ENCODE results near the gene ORC4.
"Not testable (repeated sequence)": the region's sequence is repeated elsewhere in the genome, so short reads cannot be mapped to it uniquely, and the experiment has no call there.

Gene ORC4

DNA sequence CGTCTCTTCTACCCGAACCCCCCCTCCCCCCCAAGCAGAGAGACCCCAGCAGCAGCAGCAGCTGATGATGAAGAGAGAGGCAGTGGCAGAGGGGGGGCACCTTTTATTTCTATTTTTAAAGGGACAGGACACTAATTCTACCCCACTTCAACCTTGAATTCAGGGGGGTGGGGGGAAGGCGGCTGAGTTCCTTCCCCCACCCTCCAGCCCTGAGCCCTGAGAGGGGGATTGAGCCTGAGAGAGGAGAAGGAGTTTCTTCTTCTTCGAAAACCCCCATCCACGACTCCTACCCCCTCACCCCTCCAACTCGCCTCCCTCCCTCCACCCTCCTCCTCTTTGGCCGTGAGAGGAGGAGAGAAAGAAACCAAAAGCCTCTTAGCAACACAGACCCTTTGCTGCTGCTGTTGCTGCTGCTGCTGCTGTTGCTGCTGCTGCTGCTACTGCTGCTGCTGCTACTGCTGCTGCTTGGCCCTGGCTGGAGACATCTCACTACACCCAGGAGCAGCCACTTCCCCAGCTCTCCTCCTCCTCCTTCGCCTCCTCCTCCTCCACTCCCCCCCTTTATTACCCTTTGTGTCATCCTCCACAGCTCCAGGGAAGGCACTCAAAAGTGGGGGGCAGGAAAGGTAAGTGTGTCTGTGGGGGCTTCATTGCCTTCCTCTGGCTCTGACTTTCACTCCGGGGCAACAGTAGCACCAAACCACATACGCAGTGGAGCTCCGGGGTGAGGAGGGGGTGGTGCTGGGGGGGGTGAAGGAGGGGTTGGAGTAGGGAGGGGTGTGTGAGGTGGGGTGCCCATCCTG lies 723 bp upstream of the ORC4 start, which contains the start of gene MBD5:
Gene MBD5, plus strand, starts transcription at position 33 of the 803 bp plus-strand sequence.
- FAIRE-seq (no peak), DNase-seq (ENCODE audit: insufficient read length, low spot score) (no peak)

DNA sequence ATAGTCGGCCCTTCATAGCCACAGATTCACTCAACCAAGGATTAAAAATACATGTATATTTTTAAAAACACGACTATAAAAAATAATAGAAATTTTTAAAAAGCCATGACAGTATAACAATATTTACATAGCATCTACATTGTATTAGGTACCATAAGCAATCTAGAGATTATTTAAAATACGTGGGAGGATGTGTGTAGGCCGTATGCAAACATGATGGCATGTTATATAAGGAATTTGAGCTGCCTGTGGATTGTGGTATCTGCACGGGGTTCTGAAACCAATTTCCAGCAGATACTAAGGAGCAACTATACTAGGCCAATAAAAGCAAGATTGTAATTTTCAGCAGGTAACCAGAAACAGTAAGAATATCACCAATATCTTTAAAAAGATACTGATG lies 5.9 kb downstream of the ORC4 start:
- no peak for FAIRE-seq
- DNase-seq (ENCODE audit: insufficient read length, low spot score) = no peak

DNA sequence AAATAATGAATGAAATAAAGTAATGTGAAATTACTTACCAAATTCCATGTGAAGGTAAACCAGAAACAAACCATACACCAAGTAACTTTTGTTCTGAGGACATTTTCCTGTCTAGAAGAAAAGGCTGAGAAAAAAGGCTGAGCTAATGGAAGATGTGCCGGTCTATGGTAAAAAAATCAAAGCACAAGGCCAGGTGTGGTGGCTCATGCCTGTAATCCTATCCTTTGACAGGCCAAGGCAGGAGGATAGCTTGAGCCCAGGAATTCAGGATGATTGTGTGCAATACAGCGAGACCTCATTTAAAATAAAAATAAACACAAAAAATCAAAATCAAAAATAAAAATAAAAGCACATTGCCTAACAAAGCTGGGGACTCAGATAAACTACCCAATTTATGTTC lies 6.7 kb downstream of the ORC4 start:
- FAIRE-seq (no peak), DNase-seq (ENCODE audit: insufficient read length, low spot score) (no peak)

DNA sequence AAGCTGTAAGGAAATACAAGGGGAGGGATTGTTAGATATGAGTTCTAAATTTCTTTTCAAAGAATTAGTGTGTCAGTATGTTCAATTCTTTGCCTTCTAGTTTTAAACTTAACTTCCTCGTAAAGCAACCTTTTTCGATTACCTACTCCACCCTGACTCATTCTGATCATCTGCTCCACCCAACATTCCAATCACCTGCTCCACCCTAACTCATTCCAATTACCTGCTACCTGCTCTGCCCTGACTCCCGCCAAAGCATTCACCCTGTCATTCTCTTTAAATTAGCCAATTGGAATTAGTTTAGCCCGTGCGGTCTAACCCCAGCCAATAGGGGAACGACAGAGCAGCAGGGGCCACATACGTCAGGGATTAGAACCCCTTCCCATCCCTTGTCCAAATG lies 12.1 kb downstream of the ORC4 start:
- FAIRE-seq; DNase-seq (ENCODE audit: insufficient read length, low spot score): not testable (repeated sequence)

DNA sequence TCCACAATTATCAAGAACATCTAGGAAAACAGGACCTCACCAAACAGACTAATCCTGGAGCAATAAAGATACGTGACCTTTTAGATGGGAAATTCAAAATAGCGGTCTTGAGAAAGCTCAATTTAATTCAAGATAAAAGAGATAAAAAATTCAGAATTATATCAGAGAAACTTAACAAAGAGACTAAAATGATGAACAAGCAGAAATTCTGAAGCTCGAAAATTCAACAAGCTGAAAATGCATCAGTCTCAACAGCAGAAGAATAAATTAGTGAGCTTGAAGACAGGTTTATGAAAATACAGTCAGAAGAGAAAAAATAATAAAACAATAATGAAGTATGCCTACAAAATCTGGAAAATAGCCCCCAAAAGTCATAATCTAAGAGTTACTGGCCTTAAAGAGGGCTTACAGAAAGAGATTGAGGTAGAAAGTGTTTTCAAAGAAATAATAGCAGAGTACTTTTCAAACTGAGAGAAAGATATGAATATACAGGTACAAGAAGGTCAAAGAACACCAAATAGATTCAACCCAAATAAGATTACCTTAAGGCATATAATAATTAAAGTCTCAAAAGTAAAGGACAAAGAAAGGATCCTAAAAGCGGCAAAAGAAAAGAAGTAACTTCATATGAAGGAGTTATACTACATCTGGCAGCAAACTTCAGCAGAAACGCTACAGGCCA lies 13.2 kb downstream of the ORC4 start:
- DNase-seq (ENCODE audit: insufficient read length, low spot score) = no peak
- FAIRE-seq = no peak

DNA sequence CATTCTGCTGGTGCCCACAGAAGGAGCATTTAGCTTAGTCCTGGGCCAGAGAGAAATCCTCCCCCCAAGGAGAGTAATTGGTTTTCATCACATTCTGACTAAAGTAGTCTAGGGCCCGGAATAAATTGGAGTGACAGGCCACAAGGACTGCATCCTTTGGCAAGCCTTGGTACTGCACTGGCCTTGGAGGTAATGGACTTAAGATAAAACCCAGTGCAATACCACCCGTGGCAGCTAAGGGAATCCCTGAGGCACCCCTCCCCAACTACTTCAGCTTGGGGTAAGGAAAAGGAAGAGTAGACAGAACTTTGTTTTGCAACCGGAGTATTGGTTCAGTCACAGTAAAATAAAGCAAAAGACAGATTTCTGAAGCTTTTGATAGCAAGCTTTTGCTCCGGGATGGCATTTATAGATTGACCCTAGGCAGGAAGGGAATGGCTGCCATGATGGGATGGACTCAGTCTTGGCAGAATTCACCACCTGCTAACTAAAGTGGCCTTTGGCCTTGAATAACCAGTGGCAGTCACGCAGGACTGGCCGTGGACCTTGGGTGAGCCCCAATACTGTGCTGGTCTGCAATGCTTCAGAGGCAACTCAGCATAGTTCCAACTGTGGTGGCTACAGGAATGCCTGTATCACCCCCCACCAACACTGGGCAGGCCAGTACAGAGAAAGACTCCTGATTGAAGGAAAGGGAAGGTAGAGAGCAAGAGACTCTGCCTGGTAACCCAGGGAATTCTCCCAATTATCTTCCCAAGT lies 14.1 kb downstream of the ORC4 start:
- DNase-seq (ENCODE audit: insufficient read length, low spot score) = no peak
- FAIRE-seq = no peak

DNA sequence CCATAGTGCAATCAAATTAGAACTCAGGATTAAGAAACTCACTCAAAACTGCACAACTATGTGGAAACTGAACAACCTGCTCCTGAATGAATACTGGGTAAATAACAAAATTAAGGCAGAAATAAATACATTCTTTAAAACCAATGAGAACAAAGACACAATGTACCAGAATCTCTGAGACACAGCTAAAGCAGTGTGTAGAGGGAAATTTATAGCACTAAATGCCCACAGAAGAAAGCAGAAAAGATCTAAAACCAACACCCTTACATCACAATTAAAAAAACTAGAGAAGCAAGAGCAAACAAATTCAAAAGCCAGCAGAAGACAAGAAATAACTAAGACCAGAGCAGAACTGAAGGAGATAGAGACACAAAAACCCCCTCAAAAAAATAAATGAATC lies 18.1 kb downstream of the ORC4 start:
- not testable (repeated sequence) for DNase-seq (ENCODE audit: insufficient read length, low spot score); FAIRE-seq

DNA sequence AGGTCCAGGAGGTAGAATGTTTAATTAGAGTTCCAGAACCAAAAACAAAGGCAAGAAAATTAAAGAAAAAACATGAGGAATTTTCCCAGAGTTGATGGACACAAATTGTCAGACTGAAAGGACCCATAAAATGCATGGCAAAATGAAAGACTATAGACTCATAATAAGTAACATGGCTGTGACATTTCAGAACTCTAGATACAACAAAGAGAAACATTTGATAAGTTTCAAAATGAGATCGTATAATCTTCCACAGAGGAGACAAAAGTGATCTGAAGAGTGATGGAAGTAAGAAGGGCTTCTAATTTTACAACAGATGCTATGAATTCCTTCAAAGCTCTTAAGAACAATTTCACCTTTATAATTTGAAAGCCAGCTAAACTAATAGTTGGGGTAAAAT lies 20.4 kb downstream of the ORC4 start:
- FAIRE-seq (no peak), DNase-seq (ENCODE audit: insufficient read length, low spot score) (no peak)

DNA sequence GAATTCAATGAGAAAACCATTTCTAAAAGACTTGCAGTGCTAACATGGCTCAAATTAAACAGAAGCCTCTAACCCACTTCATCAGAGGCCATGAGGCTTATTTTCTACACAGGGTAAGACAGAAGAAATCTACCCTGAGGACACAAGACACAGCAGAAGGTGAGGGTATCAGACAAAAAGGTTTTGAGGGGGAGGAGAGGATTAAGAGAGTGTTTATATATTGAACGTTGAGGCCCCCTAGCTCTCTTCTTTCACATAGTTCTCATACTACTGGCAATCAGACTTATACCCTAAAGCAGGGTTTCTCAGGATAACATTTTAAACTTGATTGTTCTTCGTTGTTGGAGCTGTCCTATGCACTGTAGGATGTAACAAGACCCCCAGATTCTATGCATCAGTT lies 21.4 kb downstream of the ORC4 start:
- no peak for FAIRE-seq
- DNase-seq (ENCODE audit: insufficient read length, low spot score) = no peak

DNA sequence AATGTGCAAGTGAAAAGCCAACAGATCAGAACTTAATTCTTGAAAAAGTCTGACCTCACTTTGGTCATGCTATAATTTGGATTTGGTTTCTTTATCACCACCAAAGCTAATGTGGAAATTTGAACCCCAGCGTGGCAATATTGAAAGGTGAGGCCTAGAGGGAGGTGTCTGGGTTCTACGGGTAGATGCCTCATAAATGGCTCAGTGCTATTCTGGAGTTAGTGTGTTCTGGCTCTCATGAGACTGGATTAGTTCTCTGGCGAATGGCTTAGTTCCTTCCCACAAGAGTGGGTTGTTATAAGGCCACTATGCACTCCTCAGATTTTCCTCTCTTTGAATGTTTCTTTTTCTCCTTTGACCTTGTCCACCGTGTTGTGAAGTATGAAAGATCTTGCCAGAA lies 22.3 kb downstream of the ORC4 start:
- no peak for DNase-seq (ENCODE audit: insufficient read length, low spot score)
- FAIRE-seq = no peak

DNA sequence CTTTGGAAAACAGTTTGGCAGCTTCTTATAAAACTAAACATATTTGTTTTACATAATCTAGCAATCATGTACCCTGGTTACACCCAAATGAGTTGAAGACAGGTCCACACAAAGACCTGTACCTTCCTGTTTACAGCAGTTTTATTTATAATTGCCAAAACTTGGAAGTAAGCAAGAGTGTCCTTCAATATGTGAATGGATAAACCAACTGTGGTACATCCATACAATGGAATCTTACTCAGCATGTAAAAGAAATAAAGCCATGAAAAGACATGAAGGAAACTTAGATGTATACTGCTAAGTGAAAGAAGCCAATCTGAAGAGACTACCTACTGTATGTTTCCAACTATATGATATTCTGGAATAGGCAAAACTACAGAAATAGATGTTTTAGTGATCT lies 23.7 kb downstream of the ORC4 start:
- FAIRE-seq = no peak
- DNase-seq (ENCODE audit: insufficient read length, low spot score) = no peak

DNA sequence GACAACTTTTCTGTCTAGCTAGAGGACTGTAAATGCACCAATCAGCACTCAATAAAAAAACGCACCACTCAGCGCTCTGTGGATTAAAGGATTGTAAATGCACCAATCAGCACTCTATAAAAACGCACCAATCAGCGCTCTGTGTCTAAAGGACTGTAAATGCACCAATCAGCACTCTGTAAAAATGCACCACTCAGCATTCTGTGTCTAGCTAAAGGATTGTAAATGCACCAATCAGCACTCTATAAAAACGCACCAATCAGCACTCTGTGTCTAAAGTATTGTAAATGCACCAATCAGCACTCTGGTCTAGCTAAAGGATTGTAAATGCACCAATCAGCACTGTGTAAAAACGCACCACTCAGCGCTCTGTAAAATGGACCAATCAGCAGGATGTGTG lies 25.6 kb downstream of the ORC4 start:
- not testable (repeated sequence) for DNase-seq (ENCODE audit: insufficient read length, low spot score); FAIRE-seq

DNA sequence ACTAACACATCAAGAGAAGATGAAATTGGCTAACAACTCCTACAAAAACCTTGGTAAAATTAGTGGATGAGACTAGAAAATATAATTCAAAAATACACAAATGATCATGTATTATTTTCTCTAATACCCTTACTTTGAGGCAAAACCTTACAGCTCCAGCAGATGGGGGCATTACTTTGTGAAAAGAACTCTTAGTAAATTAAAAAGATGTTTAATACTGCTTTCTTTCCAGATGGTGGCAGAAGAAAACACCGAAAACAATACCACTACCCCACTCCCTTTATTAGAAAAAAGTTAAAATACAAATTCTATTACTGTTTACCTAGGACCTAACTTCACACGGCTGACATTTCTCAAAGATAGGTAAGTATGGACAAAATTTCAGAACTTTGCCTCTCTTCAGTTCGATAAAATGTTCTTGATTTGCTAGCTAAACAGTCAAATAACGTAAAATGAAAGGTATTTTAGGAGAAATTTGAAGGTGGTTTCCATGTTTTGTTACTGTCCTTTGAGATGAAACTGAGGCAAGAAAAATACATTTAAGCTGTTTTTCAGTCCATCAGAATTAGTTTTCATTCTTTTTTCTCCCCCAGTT lies 30.6 kb downstream of the ORC4 start:
- DNase-seq (ENCODE audit: insufficient read length, low spot score) = peak; percentile 33
- FAIRE-seq = no peak

DNA sequence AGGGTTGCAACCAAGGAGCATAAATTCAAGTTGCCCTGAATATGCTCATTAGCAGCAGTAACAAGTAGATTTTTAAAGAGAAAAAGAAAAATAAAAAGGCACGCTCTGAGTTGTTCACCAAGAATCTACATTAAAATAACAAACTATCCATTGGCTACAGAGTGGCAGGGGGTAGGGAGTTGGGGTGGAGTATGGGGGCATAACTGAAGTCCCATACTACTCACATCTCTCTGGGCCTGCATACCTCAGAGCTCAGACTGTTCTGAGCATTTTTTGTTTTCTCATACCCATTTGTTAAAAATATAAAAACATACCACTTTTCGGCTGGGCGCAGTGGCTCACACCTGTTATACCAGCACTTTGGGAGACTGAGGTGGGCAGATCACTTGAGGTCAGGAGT lies 31.4 kb downstream of the ORC4 start:
- DNase-seq (ENCODE audit: insufficient read length, low spot score) (no peak), FAIRE-seq (no peak)

DNA sequence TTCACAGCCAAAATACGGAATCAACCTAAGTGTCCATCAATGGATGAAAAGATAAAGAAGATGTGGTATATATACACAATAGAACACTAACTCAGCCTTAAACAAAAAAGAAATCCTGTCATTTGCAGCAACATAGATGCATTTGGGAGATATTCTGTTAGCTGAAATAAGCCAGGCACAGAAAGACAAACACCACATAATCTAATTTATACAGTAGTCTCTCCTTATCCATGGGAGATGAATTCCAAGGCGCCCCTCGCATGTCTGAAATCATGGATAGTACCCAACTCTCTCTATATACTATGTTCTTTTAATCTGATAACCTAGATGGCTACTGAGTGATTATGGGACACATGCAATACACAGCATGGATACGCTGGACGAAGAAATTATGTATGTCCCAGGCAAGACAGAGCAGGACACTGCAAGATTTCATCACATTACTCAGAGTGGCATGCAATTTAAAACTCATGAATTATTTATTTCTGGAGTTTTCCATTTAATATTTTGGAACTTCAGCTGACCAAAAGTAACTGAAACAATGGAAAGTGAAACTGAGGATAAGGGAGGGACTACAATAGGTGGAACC lies 39.5 kb downstream of the ORC4 start:
- FAIRE-seq = no peak
- DNase-seq (ENCODE audit: insufficient read length, low spot score) = no peak

DNA sequence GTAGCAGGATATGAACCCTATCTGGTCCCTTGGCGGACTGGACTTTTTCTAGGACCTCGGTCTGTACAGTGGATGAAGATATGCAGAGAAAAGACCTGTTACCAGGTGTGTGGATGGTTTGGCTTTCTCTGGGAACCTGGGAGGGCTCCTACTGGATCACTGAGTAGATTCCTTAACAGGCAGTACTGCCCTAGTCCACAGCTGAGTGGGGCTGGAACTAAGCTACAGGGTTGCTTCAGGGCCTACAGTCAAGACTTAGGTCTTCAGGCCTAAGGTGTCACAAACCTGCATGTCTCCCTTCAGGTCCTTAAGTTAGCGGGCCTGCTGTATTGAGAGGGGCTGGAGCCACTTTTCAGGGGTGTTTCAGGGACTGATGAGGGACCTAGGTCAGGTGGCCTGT lies 42.9 kb downstream of the ORC4 start:
- FAIRE-seq (no peak), DNase-seq (ENCODE audit: insufficient read length, low spot score) (no peak)

DNA sequence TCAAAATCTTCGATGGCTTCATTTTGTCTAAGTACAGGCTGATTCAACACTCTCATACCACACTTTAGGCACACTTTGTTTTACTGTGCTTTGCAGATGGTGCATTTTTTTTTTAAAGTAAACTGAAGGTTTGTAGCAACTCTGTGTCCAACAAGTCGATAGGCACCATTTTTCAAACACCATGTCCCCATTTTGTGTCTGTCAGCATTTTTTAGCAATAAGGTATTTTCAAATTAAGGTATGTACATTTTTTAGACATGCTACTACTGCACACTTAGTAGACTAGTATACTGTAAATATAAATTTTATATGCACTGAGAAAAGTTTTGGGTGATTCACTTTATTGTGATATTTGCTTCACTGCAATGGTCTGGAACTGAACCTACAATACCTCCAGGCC lies 44.4 kb downstream of the ORC4 start:
- FAIRE-seq (no peak), DNase-seq (ENCODE audit: insufficient read length, low spot score) (no peak)

DNA sequence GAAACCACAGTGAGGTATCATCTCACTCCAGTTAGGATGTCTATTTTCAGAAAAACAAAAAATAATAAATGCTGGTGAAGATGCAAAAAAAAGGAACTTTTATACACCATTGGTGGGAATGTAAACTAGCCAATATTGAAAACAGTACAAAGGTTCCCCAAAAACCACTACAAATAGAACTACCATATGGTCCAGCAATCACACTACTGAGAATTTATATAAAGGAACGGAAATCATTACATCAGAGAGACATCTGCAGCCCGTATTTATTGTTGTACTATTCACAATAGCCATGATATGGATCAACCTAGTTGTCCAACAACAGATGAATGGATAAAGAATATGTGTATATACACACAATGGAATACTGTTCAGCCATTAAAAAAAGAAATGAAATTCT lies 52.0 kb downstream of the ORC4 start:
- DNase-seq (ENCODE audit: insufficient read length, low spot score) (no peak), FAIRE-seq (no peak)

DNA sequence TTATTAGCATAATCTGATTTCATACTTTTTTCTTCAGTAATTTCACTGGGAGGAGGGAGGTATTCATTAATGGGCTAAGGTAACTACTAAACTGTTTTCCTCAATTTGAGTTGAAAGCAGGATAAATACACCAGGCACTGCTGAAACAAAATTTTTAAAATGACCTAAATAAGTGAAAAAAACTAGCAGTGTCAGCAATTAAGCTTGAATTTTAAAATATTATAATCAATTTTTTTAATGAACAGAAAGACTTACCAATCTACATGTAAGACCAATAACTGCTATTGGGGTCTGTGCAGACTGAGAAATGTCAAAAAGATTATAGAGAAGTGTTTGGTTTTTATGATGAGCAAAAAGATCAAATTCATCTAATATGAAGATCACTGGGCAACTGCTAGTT lies 68.4 kb downstream of the ORC4 start:
- DNase-seq (ENCODE audit: insufficient read length, low spot score) (no peak), FAIRE-seq (no peak)

DNA sequence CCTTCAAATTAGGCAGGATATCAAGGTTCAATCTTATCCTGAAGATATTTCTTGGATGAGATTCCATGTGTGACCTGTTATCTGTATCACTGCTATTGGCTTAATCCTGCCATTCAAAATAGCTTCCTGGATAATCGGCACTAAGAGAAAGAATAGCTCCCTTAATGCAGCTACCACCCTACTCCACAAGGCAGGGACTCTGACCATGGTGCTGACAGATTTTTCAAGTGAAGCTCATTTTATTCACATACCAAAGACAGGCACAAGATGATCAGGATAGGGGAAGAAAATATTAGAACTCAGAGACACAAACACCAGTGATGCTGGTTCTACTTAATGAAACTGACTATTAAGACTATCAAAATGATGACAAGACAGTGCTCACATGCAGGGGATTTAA lies 74.9 kb downstream of the ORC4 start:
- DNase-seq (ENCODE audit: insufficient read length, low spot score) = no peak
- FAIRE-seq = no peak

DNA sequence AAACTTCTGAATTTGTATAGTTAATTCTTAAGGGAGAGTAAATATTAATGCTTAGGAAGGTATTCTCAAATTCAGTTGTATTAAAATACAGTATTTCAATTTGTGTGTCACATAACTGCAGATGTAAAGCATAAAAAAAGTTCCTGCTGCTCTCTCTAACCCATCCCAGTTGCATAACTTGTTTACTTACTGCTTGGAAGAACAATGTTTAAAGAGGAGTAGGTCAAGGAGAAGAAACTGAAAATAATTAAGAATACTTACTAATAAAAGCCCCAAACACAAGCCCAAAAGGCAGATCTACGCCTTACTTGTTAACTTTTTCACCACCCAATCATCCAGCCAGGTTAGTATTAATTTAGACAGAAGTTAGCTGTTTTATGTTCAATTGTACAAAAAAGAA lies 81.2 kb downstream of the ORC4 start:
- no peak for FAIRE-seq
- DNase-seq (ENCODE audit: insufficient read length, low spot score) = no peak
